Stimulated activated CD8-positive, alpha-beta memory T cell treated with anti-CD3 and anti-CD28 coated beads, Interleukin-7, amount 100 ng/mL, for 48 hours (primary cell): ENCODE results near the gene SUV39H1.
A peak's percentile ranks its signal among the peaks of the same experiment; 100 is the strongest.
"Not testable (repeated sequence)": the region's sequence is repeated elsewhere in the genome, so short reads cannot be mapped to it uniquely, and the experiment has no call there.

ENCODE experiments used
- DNase-seq, 2 donors: peaks; one replicate each; pipeline ENCODE4 v3.0.0-alpha.2; 2020; ENCODE audit warnings: low read depth in 1 of 2; ENCODE audit errors: extremely low read depth in 1 of 2

Gene SUV39H1, protein sequence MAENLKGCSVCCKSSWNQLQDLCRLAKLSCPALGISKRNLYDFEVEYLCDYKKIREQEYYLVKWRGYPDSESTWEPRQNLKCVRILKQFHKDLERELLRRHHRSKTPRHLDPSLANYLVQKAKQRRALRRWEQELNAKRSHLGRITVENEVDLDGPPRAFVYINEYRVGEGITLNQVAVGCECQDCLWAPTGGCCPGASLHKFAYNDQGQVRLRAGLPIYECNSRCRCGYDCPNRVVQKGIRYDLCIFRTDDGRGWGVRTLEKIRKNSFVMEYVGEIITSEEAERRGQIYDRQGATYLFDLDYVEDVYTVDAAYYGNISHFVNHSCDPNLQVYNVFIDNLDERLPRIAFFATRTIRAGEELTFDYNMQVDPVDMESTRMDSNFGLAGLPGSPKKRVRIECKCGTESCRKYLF

DNA sequence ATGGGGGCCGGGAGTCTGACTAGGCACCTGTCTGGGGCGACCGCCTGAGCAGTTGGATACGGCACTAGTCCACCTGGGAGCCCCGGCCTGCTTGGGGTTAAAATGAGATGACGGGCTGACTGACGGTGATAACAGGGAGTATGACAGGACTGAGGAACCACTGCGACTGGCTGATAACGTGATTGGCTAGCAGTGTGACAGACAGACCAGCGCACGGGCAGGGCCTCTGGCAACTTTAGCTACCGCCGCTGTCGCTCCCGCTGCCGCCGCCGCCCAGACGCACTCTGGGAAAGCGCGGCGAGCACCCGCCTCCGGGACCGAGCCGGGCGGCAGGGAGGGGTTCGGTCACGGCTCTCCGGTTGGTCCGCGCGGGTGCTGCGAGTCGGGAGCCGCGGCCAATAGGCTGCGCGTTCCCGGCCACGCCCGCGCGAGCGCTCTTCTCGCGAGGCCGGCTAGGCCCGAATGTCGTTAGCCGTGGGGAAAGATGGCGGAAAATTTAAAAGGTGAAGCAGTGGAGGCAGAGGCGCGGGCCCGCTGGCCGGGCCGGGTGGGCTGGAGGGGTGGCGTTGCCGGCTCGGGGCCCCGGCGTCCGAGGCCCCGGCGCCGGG lies at the start of gene SUV39H1:
Gene SUV39H1 (plus strand): TSS at position 434 of the 608 bp plus-strand sequence. CDS start 51 bp downstream, at position 485.
- DNase-seq: peak; percentile 72 to 73

DNA sequence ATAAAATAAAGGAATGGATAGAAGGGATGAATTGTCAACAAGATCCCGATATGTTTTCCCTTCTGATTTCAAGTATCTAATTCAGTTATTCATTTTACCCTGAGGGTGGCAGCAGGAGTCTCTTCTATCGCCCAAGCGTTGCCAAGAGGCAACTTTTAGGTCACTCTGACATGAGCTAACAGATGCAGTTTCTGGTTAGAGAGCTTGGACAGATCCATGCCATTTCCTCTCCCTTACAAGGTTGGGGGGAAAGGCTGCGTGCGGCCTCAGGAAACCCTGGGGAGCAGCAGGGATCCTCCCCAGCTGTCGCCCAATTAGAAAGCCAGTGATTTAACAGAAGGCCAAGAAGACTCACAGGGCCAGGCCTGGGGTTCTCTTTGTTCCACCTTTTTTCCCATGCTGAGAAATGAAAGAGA lies 48.2 kb upstream of the SUV39H1 start:
- no peak for DNase-seq

DNA sequence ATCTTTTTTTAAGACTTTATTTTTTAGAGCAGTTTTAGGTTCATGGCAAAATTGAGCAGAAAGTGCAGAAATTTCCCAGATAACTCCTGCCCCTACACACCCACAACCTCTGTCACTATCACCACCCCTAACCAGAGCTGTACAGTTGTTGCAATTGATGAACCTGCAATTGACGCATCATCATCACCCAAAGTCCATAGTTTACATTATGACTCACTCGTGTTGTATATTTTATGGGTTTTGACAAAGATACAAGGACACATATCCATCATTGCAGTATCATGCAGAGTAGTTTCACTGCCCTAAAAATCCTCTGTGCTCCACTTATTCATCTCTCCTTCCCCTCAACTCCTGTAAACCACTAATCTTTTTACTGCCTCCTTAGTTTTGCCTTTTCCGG lies 47.4 kb upstream of the SUV39H1 start:
- DNase-seq: no peak

DNA sequence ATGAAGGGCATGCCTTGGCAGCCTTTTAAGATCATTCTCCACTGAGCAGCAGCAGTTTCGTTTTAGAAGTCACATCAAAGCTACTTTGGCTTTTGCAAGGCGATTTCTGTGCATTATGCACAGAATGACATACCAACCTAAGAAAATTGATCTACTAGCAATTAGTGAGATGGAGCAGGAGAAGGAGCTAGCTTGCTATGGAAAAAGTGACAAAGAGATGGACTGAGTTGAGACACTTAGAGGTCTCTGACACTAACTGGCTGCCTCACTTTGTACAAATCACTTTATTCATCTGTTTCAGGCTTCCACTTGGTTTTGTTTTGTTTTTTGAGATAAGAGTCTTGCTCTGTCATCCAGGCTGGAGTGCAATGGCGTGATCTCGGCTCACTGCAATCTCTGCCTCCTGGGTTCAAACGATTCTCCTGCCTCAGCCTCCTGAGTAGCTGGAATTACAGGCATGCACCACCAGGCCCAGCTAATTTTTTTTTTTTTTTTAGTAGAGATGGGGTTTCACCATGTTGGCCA lies 44.4 kb upstream of the SUV39H1 start:
- DNase-seq: not testable (repeated sequence)

DNA sequence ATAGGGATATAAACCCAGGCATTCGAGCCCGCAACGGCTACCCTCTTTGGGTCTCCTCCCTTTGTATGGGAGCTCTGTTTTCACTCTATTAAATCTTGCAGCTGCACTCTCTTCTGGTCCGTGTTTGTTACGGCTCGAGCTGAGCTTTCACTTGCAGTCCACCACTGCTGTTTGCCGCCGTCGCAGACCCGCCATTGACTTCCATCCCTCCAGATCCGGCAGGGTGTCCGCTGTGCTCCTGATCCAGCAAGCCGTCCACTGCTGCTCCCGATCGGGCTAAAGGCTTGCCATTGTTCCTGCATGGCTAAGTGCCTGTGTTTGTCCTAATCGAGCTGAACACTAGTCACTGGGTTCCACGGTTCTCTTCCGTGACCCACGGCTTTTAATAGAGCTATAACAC lies 41.8 kb upstream of the SUV39H1 start:
- DNase-seq: not testable (repeated sequence)

DNA sequence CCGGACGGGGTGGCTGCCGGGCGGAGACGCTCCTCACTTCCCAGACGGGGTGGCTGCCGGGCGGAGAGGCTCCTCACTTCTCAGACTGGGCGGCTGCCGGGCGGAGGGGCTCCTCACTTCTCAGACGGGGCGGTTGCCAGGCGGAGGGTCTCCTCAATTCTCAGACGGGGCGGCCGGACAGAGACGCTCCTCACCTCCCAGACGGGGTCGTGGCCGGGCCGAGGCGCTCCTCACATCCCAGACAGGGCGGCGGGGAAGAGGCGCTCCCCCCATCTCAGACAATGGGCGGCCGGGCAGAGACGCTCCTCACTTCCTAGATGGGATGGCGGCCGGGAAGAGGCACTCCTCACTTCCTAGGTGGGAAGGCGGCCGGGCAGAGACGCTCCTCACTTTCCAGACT lies 36.8 kb upstream of the SUV39H1 start:
- DNase-seq: not testable (repeated sequence)

DNA sequence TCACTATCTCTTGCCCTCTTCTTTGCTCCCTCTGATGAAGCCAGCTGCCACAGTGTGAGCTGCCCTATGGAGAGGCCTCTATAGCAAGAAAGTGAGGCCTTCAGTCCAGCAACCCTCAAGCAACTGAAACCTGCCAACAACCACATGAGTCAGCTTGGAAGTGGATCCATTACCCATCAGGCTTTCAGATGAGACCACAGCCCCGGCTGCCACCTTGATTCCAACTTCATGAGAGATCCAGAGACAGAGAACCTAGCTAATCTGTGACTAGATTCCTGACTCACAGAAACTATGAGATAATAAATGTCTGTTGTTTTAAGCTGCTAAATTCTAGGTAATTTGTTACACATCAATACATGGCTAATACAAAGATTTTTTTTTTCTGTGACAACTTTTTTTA lies 33.3 kb upstream of the SUV39H1 start:
- DNase-seq: no peak

DNA sequence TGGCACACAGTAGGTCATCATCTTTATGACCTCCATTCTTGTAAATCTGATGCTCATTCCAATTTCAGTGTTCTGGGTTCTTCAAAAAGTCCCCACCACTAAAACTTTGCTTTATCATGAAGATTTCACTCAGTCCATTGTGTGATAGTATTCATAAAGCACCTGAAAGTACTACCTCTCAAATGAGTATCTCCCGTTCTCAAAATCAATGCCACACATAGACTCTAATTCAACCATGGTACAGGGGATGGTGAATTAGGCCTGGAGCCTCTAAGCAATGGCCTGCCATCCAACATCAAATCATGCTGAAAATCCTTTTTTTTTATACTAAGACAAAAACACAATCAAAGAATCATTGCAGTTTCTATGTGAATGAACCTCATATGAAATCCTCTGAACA lies 32.4 kb upstream of the SUV39H1 start:
- no peak for DNase-seq

DNA sequence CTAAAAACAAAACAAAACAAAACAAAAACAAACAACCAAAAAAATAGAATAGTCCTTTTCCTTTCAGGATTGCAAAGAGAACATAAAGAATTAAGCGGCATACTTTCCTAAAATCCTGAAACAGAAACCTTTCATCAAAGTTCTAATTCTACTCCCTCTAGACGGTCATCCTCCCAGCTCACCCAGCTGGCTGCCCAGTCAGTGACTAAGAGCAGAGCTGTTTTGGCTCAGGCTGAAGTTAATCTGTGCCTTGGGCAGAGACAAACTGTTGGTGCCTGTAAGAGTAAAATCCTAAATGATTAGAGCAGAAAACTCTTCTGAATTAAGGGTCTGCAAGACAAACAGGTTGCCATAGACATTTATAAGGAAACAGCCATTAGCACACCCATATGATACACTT lies 30.5 kb upstream of the SUV39H1 start:
- no peak for DNase-seq

DNA sequence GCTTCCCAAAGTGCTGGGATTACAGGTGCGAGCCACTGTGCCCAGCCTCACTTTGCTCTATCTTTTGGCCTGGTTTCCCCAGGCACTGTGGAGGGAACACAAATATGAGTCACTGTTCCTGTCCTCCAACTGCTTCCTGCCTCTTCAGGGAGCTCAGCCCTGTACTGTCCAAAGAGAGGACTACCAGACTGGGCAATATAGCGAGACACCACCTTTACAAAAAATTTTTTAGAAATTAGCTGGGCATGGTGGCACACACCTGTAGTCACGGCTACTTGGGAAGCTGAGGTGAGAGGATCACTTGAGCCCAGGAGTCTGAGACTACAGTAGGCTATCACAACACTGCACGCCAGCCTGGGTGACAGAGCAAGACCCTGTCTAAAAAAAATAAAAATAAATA lies 29.9 kb upstream of the SUV39H1 start:
- no peak for DNase-seq

DNA sequence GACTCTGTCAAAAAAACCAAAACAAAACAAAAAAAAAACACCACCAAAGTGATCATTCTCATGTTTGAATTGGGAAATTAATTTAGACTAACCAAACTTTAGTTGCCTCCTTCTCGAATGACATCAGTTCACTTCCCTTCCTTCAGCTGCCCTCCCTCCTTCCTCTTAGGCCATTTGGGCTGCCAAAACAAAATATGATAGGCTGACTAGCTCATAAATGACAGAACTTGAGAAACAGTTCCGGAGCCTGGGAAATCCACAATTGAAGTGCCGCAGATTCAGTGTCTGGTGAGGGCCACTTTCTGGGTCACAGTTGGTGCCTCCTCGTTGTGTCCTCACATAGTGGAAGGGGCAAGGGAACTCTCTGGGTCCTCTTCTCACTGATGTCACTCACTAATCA lies 29.0 kb upstream of the SUV39H1 start:
- no peak for DNase-seq

DNA sequence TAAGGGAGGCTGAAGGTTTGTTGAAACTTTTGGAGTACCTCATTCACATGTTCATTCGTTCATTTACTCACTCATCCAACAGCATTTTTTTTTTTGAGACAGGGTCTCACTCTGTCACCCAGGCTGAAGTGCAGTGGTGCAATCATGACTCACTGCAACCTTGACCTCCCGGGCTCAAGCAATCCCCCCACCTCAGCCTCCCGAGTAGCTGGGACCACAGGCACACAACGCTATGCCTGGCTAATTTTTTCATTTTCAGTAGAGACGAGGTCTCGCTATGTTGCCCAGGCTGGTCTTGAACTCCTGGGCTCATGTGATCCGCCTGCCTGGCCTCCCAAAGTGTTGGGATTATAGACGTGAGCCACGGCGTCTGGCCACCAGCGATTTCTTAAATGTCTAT lies 28.3 kb upstream of the SUV39H1 start:
- DNase-seq: not testable (repeated sequence)

DNA sequence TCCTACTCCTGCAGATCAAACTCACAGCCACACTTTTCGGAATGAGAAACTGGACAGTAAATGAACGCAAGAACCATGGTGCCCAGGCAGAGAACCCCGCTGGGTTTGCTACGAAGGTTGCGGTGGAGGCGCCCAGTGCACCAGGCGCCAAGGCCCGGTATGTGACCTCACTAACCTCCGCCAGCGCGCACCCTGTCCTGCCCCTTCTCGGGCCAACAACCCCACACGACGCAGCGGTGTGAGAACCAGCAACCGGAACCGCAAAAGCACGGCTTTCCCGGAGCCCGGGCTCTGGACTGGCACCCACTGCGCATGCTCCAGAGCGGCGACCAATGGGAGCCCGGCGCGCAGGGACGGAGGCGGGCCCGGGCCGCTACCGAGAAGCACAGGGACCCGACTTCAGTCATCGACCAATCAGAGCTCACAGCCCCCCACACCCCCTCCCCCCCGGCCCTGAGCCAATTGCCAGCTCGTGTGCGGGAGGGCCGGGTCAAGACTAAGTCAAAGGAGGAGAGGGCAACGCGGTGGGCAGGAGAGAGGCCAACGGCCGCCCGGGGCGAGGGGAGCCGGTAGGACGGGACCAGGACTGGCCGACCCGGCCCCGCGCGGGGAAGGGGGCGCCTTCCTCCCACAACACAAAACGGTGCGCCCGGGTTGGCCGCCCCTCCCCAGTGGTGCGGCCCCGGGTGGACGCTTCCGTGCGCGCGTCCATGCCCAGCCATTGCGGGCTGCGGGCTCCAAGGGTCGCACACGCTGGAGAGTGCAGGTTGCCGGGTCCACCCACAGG lies 20.2 kb upstream of the SUV39H1 start:
- DNase-seq: peak; percentile 79

DNA sequence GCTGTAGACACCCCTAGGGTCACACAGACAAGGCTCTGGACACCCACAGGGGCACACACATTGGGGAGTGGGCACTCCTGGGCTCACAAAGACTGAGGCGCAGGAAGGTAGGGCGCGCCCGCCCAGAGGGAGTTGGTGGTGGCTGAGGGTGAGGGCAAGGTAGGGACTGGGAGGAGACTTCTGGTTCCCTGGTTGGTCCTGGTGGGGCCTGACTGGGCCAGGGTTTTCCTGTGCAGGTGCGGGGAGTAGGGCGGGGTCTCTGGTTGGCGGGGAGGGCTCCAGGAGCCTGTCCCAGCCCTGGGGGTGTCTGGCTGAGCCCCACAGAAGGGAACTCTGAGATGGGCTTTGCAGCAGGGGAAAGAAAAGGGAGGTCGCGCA lies 19.7 kb upstream of the SUV39H1 start:
- no peak for DNase-seq

DNA sequence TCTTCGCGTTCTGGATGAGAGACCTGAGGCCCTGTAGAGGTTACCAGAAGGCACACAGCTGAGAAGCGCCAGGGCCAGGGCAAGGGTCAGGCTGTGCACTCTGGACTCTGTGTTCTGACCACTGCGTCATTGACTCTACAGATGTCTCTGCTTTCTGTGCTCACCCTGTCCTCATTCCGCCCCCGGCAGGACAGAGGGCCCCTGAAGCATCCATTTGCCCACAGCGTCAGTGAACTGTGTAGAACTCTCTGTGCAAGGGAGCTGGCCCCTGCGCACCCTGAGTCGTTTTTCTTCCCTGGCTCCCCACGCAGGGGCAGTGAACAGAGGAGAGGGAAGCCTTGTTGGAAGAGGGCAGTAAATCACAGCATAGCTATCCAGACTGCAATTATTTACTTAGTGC lies 19.0 kb upstream of the SUV39H1 start:
- no peak for DNase-seq

DNA sequence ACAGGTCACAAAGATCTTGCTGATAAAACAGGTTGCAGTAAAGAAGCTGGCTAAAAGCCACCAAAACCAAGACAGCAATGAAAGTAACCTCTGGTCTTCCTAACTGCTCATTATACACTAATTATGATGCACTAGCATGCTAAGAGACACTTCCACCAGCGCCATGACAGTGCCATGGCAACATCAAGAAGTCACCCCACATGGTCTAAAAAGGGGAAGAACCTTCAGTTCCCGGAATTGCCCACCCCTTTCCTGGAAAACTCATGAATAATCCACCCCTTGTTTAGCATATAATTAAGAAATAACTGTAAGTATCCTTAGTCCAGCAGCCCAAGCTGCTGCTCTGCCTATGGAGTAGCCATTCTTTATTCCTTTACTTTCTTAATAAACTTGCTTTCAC lies 16.1 kb upstream of the SUV39H1 start:
- DNase-seq: not testable (repeated sequence)

DNA sequence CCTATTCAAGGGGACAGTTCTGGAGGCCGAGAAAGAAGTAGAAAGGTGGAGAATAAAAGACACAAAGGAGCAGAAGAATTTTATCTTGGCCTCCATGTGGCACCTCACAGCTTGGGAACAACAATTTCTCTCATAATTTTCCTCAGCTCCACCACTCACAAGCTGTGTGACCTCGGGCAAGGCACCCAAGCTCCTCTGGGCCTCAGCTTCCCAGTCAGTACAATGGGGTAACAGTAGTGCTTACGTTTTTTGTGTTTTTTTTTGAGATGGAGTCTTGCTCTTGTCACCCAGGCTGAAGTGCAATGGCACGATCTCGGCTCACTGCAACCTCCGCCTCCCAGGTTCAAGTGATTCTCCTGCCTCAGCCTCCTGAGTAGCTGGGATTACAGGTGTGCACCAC lies 15.6 kb upstream of the SUV39H1 start:
- not testable (repeated sequence) for DNase-seq

DNA sequence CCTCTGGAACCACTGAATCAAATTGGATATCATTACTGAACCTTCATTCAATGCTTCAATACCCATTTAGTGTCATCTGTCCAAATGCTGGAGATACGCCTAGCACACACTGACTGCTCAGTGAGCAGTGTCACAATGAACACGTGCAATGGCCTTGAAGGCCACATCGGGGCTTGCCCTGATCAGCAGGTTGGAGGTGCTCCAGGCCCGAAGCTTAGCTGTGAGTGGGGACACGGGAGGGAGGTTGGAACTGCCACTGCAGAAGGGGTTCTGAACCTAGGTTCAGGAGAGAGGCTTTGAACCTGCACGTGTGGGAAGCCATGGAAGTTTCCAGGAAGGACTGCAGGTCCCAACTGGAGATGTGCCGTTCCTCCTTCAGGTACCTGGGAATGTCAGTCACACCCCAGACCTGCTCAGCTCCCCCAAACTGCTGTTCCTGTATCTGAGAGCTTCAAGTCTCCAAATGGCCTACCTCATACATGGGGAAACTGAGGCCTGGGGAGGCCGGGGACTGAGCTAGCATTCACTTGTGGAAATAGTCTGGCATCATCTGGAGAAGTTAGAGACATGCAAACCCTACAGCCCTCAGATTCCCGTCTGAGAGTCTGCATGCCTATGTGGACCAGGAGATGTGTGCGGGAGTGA lies 14.9 kb upstream of the SUV39H1 start:
- DNase-seq: no peak

DNA sequence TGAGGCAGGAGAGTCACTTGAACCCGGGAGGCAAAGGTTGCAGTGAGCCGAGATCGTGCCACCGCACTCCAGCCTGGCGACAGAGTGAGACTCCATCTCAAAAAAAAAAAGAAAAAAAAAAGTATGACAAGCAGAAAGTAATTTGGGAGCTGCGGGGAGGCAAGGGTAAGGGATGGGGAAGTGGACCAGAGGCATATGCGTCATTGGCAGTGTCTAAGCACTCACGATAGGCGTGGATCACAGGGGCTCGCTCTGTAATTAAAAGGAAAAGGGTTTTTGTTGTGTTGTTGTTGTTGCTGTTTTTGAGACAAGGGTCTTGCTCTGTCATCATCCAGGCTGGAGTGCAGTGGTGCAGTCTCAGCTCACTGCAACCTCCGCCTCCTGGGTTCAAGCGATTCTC lies 13.7 kb upstream of the SUV39H1 start:
- not testable (repeated sequence) for DNase-seq

DNA sequence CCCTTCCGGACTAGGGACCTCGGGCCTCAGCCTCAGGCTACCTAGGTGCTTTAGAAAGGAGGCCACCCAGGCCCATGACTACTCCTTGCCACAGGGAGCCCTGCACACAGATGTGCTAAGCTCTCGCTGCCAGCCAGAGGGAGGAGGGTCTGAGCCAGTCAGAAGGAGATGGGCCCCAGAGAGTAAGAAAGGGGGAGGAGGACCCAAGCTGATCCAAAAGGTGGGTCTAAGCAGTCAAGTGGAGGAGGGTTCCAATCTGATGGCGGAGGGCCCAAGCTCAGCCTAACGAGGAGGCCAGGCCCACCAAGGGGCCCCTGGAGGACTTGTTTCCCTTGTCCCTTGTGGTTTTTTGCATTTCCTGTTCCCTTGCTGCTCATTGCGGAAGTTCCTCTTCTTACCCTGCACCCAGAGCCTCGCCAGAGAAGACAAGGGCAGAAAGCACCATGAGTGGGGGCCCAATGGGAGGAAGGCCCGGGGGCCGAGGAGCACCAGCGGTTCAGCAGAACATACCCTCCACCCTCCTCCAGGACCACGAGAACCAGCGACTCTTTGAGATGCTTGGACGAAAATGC lies 13.0 kb upstream of the SUV39H1 start, which contains the start of gene WAS:
Gene WAS (plus strand): TSS at position 389 of the 572 bp plus-strand sequence. CDS start 55 bp downstream, at position 444.
- DNase-seq: no peak
